Epithelial cell of proximal tubule (primary cell): ENCODE results near the gene CCDC136. TPM values are rescaled to one million over a fixed set of nuclear protein-coding genes. Genes with fewer than 3 reads are reported as not detected.

Experiments
- DNase-seq: peaks from one replicate; pipeline ENCODE4 v3.0.0-alpha.2; 2011; ENCODE audit warnings: low read depth
- H3K4me3 ChIP-seq: 2 replicates; pipeline ENCODE4 v1.5.1; 2011; ENCODE audit warnings: low read depth, mild to moderate bottlenecking, low read length
- CTCF ChIP-seq: conservative IDR thresholded peaks from 2 replicates; pipeline ENCODE4 v1.5.1; 2012; ENCODE audit warnings: low read depth, mild to moderate bottlenecking, low read length
- total RNA-seq: library from RNA; depleted of rRNA; stranded (reverse); fragments of >200 nt; gene quantifications from 2 replicates; pipeline ENCODE4 v1.2.3, GENCODE V29; 2015

Gene CCDC136
- total RNA-seq, 1 donor from 2014 or later, result 2.0 TPM

- no peak for TF ChIP-seq CTCF
- DNase-seq, result no peak
- no peak overlapping the region for H3K4me3 ChIP-seq
Measured at GRCh38 chr7:128826512-128826911, 34.7 kb downstream of the CCDC136 start.

GRCh38 chr7:128826916-128827247 lies 35.1 kb downstream of the CCDC136 start:
- DNase-seq, result no peak
- H3K4me3 ChIP-seq, result no peak overlapping the region
- no peak for TF ChIP-seq CTCF

GRCh38 chr7:128827248-128827958 lies 35.6 kb downstream of the CCDC136 start:
- H3K4me3 ChIP-seq, result no peak overlapping the region
- no peak for TF ChIP-seq CTCF
- no peak for DNase-seq

- no peak overlapping the region for H3K4me3 ChIP-seq
- TF ChIP-seq CTCF, result no peak
- no peak for DNase-seq
Measured at GRCh38 chr7:128827971-128828711, 36.4 kb downstream of the CCDC136 start.

GRCh38 chr7:128829391-128830166 lies 37.8 kb downstream of the CCDC136 start:
- DNase-seq, result no peak
- no peak for TF ChIP-seq CTCF
- peak overlapping the region; percentile 48 for H3K4me3 ChIP-seq

- H3K4me3 ChIP-seq, result peak within 1 kb of the TSS; percentile 48
- TF ChIP-seq CTCF, result no peak
- no peak for DNase-seq
Measured at GRCh38 chr7:128830231-128831177, 38.7 kb downstream of the CCDC136 start, which contains the start of gene FLNC. Gene FLNC, plus strand, starts transcription at chr7:128830406. Its CDS starts 232 bp downstream, at chr7:128830638.
